Activated CD8-positive, alpha-beta memory T cell treated with anti-CD3 and anti-CD28 coated beads for 24 hours (primary cell): ENCODE measurements around the gene TSPAN31.

ENCODE experiments used
- DNase-seq: peaks from one replicate; pipeline ENCODE4 v3.0.0-alpha.2; 2020

TSPAN31 gene

DNA sequence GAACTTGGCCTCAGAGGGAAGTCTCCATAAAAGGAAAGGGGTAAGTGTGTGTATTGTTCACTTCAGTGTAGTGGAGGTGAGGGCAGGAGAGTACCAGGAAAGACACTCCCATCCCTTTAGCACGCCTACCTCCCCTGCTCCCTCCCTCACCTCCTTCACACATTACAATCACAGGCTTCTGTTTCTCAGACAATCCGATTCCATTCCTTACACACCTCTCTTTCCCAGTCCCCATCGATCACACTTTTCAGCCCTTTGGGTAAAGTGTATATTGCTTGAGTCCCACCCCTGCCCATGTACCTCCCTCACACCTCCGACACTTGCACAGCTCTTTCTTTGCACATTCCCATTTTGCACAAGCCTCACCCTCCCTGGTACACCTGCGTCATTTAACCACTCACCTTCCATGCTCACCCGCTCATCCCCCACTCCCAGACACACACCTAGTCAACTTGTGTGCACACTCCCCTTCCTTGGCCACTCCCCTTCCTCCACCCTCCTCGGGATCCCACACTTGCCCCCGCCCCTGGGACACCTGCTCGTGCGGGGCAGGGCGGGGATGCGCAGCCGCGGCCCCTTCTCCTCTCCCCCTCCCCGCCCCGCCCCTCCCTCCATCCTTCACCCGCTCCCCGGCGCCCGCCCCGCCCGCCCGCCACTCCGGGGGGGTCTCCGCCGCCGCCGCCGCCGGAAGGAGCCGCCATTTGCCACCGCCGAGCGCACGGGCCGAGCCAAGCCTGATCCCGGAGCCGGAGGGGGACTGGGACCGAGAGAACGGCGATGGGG, 9.8 kb downstream of the TSPAN31 start, which contains the start of gene MARCHF9:
TSS of gene MARCHF9 (plus strand) at position 693 of the 783 bp plus-strand sequence. CDS start 426 bp downstream, outside the sequence.
- peak; percentile 87 for DNase-seq

DNA sequence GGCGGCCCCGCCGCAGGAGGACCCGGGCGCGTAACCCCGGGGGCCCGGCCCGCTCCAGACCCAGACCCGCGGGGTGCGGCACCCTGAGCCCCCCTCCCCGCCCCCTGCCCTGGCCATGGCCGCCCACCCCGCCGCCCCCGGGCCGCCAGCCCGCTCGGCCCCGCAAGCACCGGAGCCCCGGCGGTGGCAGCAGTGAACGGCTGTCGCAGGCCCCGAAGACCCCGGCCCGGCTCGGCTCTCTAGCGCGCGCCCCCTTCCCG, 10.3 kb downstream of the TSPAN31 start:
- DNase-seq = no peak

DNA sequence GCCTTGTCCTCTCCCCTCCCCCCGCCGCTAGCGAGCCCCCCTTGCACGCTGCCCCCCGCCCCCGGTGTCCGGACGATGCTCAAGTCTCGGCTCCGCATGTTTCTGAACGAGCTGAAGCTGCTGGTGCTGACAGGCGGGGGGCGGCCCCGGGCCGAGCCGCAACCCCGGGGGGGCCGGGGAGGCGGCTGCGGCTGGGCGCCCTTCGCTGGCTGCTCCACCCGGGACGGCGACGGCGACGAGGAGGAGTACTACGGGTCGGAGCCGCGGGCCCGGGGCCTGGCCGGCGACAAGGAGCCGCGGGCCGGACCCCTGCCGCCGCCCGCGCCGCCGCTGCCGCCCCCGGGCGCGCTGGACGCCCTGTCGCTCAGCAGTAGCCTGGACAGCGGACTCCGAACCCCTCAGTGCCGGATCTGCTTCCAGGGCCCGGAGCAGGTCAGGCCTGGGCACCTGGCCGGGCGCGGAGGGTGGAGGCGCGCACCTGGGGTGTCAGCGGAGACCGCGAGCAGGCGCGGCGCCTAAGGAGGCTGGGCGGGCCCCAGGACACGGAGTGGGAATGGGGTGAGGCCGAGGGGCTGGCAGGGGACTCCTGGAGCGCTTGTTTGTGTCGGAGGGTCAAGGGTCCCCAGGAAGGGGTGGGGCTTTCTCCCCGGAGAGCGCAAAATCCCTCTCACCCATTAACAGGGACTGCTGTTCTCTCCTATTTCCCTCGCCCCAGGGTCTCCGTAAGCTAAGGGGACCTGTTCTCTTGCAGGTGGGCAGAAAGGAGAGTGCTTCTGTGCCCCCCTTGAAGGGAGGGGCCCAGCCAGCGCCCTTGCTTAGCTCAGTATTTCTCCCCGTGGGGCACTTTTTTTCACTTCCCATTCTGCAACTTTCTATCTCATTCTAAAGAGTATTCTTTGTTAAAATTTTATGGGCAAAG, 10.9 kb downstream of the TSPAN31 start:
- DNase-seq = peak; percentile 68

DNA sequence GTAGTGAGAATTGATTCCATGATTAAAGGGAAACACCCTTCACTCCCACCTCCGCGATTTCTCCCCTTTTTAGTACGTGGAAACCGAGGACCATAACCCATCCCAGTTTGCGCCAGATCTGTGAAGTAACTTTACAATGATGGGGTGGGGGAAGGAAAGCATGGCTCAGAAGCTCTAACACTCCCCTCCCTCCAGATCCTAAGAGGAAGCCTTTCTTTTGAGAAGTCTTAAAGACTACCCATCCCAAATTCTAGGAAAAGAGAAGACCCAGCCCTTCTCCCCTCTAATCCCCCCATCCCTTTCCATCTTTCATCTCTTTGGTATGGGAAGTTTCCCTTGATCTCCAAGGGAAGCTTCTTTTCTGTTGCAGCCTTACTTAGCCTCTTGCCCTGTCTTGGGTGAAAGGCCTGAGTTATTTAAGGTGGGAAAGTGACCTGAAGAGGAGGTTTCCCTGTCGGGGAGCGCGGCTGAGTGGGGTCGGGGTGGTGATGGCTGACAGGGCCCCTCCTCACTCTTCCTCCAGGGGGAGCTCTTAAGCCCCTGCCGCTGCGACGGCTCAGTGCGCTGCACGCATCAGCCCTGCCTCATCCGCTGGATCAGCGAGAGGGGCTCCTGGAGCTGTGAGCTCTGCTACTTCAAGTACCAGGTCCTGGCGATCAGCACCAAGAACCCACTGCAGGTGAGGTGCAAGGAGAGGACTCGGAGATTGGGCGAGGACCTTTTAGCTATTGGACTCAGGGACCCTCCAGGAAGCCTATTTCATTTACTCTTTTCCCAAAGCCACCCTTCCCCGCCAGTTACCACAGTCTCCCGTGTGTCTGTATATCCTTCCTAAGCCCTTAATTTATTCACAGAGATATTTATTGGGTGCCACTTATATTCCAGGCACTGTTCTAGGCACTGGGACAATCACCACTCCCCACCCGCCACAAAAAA, 11.8 kb downstream of the TSPAN31 start:
- DNase-seq = peak; percentile 84

DNA sequence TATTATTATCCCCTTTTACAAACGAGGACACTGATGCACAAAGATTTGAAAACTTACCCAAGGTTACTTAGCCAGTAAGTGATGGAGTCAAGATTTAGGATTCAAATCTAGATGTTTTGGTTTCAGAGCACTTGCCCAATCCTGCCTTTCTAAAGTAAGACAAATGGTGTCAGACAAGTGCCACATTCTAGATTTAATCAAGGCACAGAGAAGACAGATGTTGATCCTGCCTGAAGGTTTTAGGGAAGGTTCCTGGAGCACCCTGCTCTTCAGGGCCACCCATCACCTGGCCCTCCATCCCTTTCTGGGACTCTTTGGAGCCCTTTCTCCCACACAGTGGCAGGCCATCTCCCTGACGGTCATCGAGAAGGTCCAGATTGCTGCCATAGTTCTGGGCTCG, 12.9 kb downstream of the TSPAN31 start:
- no peak for DNase-seq

DNA sequence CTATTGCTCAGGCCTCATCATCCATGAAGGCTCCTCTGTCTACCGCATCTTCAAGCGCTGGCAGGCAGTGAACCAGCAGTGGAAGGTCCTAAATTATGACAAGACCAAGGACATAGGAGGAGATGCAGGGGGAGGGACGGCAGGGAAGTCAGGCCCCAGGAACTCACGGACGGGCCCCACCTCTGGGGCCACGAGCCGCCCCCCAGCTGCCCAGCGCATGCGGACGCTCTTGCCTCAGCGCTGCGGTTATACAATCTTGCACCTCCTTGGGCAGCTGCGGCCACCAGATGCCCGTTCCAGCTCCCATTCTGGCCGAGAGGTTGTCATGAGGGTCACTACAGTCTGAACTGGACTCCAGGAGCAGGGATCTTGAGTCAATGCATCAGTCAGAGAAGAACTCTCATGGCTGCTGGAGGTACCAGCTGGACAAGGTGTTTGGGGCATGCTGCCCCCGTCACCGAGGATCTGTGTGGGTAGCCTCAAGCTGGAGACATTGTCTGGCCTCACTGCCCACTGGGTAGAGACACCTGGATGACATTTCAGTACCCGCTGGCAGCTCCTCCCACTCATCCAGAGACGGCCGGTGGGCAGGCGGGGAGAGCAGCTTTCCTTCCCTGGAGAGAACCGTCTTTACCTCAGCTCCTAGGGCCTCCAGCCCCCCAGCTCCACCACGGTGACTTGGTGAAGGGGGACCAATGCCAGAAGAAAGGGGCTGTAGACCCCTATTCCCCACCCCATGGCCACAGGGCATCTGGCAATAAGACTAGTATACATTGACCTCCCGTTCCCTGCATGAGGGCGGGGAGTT, 13.9 kb downstream of the TSPAN31 start:
- no peak for DNase-seq

DNA sequence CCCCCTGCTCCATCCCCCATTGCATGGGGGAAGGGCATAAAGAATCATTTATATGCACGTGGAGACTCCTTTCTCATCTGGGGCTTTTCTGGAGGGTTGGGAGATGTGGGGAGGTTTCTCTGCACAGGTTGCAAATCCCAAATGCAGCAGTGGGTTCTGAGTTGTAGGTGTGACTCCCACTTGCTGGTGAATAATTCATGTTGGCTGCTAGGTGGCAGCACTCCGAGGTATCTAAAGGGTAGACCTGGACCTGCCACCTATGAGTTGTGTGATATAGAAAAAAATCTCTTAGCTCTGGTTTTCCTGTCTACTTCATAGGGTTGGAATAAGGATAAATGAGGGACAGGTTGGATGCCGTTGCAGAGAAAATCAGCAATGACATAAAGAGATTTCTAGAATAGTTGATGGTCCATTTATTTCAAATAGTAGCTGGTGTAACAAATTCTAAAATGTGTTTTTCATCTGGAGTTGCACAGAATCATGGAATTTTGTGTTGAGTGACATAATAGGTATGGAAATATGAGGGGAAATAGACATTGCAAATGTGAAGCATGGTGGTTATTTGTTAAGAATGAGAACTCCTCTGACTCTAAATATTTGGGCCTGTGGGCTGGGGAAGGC, 14.6 kb downstream of the TSPAN31 start:
- no peak for DNase-seq

DNA sequence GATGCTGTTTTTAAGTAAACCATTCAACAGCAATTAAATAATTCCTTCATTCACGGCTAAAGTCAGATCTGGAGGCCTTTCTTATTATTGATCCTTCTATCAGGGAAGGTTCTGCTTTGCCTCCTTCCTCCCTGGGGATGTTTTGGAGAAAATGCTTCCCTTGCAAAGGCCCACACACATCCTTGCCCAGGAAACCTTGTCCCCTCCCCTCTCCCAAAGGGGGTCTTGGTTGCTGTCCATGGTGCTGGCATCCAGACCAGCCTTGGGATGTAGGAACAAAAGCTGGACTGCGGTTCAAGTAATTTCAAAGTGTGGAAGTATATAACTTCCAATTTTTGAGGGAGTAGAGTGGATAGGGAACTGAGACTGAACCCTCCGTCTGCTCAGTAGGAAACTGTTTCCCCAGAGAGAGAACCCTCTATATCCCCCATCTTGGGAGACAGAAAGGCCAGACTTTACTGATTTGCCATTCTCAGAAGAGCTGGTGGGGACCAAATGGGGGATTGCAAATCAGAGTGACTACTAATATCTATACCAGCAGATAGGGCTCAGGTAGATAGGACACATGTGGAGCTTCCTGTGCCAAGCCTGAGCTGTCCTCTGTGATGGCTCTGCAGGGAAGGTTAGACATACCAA, 15.6 kb downstream of the TSPAN31 start:
- no peak for DNase-seq

DNA sequence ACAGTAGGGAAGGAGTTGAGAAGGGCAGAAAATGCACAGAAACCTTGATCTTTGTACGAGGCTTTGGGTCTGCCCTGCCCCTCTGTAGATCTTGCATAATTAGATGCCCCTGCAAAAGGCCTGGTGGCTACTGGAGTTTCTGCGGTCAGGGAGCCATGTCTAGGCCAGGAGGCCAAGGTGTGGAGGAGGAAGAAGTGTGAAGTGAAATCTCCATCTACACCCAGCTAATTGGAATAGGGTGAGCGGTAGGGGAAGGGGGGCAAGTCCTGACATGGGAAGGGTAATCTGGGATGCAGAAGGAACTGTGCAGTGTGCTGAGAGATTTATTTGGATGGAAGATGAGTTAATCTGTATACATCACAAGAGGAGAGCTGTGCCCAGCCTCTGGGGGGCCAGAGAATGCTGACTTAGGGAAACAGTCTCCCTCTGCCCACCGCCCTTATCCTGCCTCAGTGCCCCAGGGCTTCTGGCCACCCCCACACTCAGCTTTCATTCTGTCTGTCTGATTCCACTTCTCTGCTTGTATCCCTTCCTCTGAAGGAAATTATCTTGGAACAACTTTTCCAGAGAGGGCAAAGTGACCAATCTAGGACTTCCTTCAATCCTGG, 16.7 kb downstream of the TSPAN31 start:
- DNase-seq = no peak

DNA sequence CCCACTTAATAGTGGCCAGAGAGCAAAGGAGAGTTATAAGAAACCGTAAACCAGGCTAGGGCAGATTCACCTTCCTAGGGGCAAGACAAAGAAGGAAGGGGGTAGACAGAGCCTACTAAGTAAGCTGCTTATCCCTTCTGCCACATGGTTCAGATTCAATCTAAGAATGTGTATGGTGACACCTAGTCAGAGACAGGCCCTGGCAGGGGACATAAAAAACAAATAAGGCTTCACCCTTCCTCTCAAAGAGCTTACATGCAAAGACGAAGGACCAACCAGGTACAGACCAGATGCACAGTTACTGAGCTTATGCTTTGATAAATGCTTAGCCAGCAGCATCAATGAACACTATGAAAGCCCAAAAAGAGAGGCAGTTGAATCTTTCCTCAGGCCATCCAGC, 17.6 kb downstream of the TSPAN31 start:
- DNase-seq = no peak

DNA sequence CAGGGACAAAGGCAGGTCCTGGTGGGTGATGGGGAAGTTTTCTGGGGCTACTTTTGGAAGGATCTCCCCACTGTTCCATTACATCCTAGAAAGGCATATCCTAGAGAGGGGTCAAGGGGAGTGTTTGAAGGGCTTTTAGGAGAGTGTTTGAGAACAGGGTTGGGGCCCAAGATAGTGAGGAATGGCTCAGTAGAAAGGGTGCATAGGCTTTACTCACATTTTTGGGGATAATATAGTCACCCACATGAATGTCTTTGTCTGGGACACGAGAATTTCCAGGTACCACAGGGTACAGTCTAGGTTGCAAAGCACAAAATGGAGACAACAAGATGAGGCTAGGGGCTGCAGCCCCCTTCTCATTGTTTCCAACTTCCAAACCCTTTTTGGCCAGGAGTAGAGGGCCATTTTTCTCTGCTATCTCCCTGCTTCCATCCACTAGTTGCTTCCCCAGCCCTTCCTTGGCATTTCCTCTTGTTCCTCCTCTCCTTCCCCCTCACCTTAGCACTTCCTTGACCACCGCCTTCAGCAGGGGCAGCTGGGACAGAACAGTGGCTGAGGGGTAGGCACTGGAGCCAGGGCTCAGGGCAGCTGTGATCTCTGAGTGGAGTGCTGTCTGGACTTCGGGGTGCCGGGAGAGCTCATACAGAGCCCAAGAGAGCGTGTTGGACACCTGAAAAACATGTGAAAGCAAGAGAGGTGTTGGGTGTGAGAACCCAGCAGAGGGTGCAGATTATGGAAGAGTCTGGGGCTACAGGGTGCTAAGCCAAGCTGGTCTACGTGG, 19.2 kb downstream of the TSPAN31 start:
- no peak for DNase-seq

DNA sequence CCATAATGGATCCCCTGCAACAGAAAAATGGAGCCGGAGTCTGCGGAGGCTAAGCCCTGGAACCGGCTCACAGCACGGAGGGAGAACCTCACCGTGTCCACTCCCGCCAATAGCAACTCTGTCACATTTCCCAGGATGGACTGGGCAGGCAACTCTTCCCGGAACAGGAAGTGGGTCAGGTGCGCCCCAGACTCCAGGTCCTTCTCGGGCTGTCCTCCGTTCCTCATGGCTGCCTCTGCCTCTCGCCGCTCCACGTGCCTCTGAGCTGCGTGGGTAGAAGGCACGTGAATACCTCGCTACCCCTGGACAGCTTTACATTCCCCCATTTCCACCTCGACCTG, 19.8 kb downstream of the TSPAN31 start:
- DNase-seq = no peak

DNA sequence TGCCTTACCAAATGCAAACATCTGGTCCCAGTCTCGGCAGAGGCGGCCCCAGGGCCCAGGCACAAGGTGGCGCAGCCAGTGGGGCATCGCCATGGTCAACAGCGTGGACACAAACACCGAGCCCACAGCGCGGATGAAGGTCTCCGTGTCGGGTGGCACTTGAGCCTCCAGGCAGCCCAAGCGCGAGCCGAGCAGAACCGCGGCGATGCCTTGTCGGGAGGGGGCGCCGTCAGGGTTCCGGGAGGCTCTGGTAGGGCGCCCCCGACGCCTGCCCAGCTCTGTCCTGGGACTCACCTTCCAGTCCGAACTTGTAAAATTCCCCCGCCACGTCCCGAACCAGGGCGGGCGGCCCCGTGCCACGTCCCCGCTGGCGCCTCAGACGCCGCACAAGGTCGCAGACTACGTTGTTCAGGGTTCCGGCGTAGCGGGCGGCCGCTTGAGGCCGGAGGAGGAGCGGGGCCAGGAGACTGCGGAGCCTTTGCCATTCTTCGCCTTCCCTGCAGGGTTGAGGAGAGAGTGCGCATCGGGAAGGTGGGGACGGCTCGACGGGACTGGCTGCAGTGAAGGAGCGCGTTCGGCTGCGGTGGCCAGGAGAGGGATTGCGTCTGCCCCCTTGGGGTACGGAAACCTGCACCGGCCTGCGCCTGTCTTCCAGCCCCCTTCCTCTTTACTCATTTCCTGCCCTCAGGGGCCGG, 20.3 kb downstream of the TSPAN31 start:
- DNase-seq = peak; percentile 84

DNA sequence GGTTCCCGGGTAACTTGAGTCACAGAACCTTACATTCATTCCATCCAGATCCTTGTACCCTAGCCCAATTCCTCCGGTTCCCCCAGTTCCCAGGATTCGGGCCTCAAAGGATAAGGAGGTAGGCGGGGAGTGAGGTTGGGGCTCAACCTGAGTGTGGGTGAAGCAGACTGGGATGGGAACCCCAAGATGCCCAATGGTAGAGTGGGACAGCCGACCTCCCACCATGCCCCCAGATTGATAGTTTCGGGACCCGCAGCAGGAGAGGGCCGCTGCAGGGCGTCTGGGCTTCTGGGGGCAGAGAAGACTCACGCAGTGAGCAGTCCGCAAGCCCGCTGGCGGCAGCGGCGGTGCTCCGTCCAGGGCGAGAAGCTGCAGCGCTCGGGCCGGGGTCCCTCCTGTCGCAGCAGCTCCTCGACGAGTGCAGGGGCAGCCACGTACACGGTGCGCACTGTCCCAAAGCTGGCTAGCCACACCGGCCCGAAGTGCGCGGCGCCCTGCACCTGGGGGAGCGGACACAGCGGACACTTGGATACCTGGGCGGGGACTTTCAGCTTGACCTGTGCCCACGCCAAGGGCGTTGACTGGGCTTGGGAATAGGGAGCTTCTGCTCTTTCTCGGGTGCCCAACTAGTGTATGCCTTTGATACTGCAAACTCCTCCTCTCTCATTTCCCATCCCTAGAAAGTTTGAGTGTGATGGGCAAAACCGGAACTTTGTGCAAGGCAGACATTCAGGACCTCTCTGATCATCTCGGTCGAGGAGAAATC, 21.0 kb downstream of the TSPAN31 start:
- peak; percentile 68 for DNase-seq

DNA sequence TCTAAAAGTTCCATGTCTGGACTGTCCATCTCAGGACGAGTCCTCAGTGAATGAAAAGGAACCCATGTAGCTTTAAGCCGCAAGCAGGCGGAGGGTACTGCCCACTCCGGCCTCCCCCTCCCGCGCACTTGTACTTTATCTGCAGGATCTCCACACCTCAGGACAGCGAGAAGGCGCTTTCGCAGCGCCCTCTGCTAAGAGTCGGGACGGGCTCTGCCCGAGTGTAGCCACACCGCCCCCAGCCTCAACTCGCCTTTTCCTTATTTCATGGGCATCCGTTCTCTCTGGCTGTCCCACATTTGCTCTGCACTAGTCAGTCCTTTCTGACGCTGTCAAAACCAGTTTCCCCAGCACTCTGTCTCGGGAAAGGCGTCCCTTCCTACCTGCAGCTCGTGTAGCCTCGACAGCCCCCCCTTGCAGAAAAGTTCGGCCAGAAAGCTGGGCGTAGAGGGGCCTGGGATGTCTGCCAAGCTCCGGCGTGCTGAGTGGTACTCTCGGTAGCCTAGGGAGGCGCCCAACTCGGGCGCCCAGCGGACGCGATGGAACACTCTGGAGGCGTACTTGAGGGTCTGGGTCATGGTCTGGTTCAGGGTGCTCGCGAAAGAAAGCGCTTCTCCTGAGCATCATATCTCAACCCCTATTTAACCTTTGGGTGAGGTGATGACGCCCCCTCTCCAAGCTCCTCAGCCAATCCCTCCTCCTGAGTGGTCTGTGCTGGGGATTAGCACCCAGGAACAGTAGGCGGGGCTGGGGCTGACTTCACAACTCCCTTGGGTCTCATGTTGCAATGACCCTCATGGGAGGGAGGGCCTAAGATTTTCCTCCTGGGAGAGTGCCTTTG, 21.8 kb downstream of the TSPAN31 start, which contains the start of gene CYP27B1:
TSS of gene CYP27B1 (minus strand) at position 615 of the 841 bp plus-strand sequence. CDS start at position 578, 37 bp downstream.
- DNase-seq = peak; percentile 71

DNA sequence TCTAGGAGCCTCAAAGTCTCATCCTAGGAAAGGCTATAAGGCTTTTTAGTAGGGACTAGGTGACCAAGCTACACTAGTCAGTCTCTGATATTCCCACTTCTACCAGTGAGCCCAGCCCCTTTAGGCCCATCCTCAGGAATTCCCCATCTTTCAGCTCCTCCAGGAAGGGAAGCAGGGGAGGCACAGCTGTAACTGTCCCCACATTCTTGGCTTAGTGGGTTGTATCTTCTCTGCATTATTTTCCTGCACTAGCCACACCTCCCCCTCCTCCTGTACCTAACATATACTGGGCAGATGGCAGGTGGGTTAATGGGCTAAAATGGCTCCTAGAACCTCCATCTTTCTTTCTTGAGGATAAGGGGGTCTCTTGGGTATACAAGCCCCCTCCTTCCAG, 22.5 kb downstream of the TSPAN31 start:
- no peak for DNase-seq

DNA sequence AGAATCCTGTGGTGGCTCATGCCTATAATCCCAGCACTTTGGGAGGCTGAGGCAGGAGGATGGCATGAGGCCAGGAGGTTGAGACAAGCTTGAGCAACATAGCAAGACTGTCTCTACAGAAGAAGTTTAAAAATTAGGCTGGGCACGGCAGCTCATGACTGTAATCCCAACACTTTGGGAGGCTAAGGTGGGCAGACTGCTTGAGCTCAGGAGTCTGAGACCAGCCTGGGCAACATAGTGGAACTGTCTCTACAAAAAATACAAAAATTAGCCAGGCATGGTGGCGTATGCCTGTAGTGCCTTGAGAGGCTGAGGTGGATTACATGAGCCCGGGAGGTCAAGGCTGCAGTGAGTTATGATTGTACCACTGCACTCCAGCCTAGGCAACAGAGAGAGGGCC, 23.0 kb downstream of the TSPAN31 start:
- no peak for DNase-seq
